ENCODE measurements around the gene TP53BP2. TPM values are rescaled to one million over a fixed set of nuclear protein-coding genes. Genes with fewer than 3 reads are reported as not detected.

Gene TP53BP2
- total and polyA plus RNA-seq, 11 donors = 4.6 to 44.8 (median 22.3) TPM

- intact Hi-C loops (cut with DNase I) = no loop called here
- ATAC-seq = no peak
- DNase-seq = no peak
- Histone ChIP-seq H3K27me3 (peaks cover 0 to 7% (median 0%) of the 10 kb centered on the region in 9 donors), H3K4me1 (no peaks in the 10 kb centered on the region), H3K27ac (no peak overlapping the region), H3K9me3 (no peaks in the 10 kb centered on the region), H3K36me3 (no peaks in the 10 kb centered on the region), H3K4me3 (no peak overlapping the region)
- WGBS, 4 donors = 93 to 96% (median 94%) methylated on average over 17 of the region's 17 CpGs
- TF ChIP-seq CTCF (IDR thresholded peaks at IDR 0.05) (no peak), POLR2A (IDR thresholded peaks at IDR 0.05) (no peak)
Observed at GRCh38 chr1:223856386-223856785, 10.6 kb upstream of the TP53BP2 start.

GRCh38 chr1:223853748-223854147 lies 8.0 kb upstream of the TP53BP2 start:
- Histone ChIP-seq H3K27ac (no peak overlapping the region), H3K27me3 (no peaks in the 10 kb centered on the region), H3K4me3 (no peak overlapping the region), H3K36me3 (no peaks in the 10 kb centered on the region), H3K9me3 (no peaks in the 10 kb centered on the region), H3K4me1 (no peaks in the 10 kb centered on the region)
- ATAC-seq (no peak), DNase-seq (no peak)
- TF ChIP-seq CTCF (IDR thresholded peaks at IDR 0.05) (no peak), POLR2A (IDR thresholded peaks at IDR 0.05) (no peak)
- intact Hi-C loops (cut with DNase I) = no loop called here
- 90 to 100% (median 98%) methylated on average over 1 of the region's 1 CpG for WGBS, 4 donors

GRCh38 chr1:223853275-223853674 lies 7.5 kb upstream of the TP53BP2 start:
- intact Hi-C loops (cut with DNase I) = no loop called here
- Histone ChIP-seq H3K27ac (no peak overlapping the region), H3K9me3 (no peaks in the 10 kb centered on the region), H3K27me3 (no peaks in the 10 kb centered on the region), H3K4me1 (no peaks in the 10 kb centered on the region), H3K4me3 (no peak overlapping the region), H3K36me3 (no peaks in the 10 kb centered on the region)
- TF ChIP-seq POLR2A (IDR thresholded peaks at IDR 0.05) = no peak
- TF ChIP-seq CTCF (IDR thresholded peaks at IDR 0.05) = no peak
- DNase-seq (no peak), ATAC-seq (no peak)

- Histone ChIP-seq H3K36me3 (no peaks in the 10 kb centered on the region), H3K9me3 (no peaks in the 10 kb centered on the region), H3K4me3 (no peak overlapping the region), H3K4me1 (peaks cover 0 to 1% (median 0%) of the 10 kb centered on the region in 12 donors), H3K27ac (no peak overlapping the region), H3K27me3 (no peaks in the 10 kb centered on the region)
- intact Hi-C loops (cut with DNase I) = no loop called here
- DNase-seq (no peak), ATAC-seq (no peak)
- TF ChIP-seq CTCF (IDR thresholded peaks at IDR 0.05) (no peak), POLR2A (IDR thresholded peaks at IDR 0.05) (no peak)
- 60 to 90% (median 86%) methylated on average over 1 of the region's 1 CpG for WGBS, 4 donors
Observed at GRCh38 chr1:223852337-223852736, 6.6 kb upstream of the TP53BP2 start.
